Measurements from ENCODE around the gene DPM1. TPM values are rescaled to one million over a fixed set of nuclear protein-coding genes. Genes with fewer than 3 reads are reported as not detected.
"Not testable (repeated sequence)": the region's sequence is repeated elsewhere in the genome, so short reads cannot be mapped to it uniquely, and the experiment has no call there.

Gene DPM1
- total RNA-seq, 1 experiment from 2014 or later = 70.7 TPM

DNA sequence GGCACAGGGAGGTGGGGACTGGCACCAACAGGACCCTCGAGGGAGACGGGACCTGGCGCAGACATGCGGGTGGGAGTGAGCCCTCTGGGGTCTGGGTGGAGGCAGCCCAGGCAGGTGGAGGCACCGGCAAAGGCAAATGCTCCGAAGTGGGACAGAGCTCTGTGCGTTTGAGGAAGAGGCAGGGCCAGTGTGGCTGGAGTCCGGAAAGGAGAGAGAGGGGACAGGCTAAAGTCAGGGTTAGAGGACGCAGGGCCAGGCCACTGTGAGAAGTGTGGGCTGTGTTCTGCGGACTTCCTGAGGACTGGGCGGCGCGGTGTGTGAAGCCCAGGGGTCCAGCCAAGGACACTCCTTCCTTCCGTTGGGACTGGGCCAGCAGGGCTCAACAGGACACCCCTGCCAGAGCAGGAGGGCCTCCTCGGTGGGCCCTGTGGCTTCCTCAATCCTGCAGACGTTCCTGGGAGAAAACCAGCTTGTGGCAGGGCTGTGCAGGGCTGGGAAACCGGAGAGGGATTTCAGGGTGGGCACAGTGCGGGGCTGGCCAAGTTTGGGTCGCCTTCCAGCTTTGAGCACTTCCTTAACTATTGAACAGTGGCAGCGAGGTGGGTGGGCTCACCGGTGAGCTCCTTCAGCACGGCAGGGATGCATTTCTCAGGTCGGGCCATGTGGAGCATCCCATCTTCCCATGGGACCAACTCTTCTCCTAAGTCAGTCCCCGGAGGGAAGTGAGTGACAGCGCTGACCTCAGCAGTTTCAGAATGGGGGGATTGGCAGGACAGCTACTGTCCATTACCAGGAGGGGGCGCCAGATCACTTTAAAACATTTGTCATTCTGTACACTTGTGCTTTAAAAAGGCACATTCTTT, 22.8 kb upstream of the DPM1 start:
- Histone ChIP-seq H3K79me2 (ENCODE audit: low read depth) (no peaks in the 10 kb centered on the region), H3K9me3 (ENCODE audit: insufficient read depth, low read depth) (no peaks in the 10 kb centered on the region), H4K20me1 (ENCODE audit: insufficient read depth) (no peaks in the 10 kb centered on the region), H3K4me3 (no peak overlapping the region), H3K4me1 (replicated peaks; ENCODE audit: insufficient read depth) (peaks cover 7% of the 10 kb centered on the region), H2AFZ (no peak overlapping the region), H3K4me2 (no peak overlapping the region), H3F3A (ENCODE audit: insufficient read depth, low read depth) (peaks cover 14% of the 10 kb centered on the region), H3K9me2 (ENCODE audit: insufficient read depth) (no peaks in the 10 kb centered on the region), H3K27ac (no peak overlapping the region), H3K27me3 (ENCODE audit: insufficient read depth, low read depth) (0 out of 2 replicates have a peak, but pooled peaks cover under 1% of the 10 kb centered on the region), H3K36me3 (ENCODE audit: low read depth) (no peaks in the 10 kb centered on the region)
- BruUV-seq (replicated peaks) = no TSS peak
- ChIA-PET POLR2A (ENCODE audit: unreplicated experiment) (no interaction called here), CTCF (interaction anchor here (0.6 to 1.2 kb wide), 4 partner anchors 11 to 326 kb away, joined by 3 to 4 read pairs (median 3); no protein-coding TSS in a partner anchor)
- intact Hi-C loops (cut with micrococcal nuclease; ENCODE audit: unreplicated experiment) = loop anchor here (5.0 to 10.0 kb wide), 2 partner anchors 186 to 386 kb away; partner anchors contain the start of gene BCAS4
- peak; percentile 45 to 48 for DNase-seq
- TF ChIP-seq, protein P1, sequence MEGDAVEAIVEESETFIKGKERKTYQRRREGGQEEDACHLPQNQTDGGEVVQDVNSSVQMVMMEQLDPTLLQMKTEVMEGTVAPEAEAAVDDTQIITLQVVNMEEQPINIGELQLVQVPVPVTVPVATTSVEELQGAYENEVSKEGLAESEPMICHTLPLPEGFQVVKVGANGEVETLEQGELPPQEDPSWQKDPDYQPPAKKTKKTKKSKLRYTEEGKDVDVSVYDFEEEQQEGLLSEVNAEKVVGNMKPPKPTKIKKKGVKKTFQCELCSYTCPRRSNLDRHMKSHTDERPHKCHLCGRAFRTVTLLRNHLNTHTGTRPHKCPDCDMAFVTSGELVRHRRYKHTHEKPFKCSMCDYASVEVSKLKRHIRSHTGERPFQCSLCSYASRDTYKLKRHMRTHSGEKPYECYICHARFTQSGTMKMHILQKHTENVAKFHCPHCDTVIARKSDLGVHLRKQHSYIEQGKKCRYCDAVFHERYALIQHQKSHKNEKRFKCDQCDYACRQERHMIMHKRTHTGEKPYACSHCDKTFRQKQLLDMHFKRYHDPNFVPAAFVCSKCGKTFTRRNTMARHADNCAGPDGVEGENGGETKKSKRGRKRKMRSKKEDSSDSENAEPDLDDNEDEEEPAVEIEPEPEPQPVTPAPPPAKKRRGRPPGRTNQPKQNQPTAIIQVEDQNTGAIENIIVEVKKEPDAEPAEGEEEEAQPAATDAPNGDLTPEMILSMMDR (conservative IDR thresholded peaks at IDR 0.05) = peak; percentile 95
- no peak for TF ChIP-seq EZH2 (IDR thresholded peaks at IDR 0.05; ENCODE audit: low read depth)

DNA sequence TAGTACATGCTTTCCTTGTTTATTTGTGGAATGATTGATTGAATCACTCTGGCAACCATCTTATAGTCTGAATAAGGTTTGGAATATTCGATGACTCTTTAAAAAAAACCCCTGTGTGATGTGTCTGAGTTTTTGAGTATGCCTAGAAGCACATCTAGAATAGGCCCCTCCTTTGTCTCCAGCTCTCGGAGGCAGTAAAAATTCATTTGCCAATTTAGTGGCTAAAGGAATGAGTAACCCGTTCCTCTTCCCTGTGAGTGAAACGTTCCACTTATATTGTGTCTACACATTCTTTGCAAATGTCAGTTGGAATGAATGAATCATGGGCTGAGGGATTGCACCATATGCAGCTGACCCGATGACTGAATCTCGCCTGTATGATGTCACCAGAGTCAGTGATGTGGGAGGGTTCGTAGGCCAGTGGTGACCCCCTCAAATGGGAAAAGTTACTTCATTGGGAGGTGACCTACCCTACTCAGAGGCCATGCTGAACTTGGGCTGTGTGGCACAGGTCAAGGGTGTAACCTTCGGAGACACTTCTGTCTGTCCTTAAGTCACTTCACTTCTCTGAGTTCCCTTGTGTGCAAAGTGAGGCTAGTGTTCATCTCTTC, 21.8 kb upstream of the DPM1 start:
- BruUV-seq (replicated peaks) = no TSS peak
- Histone ChIP-seq H3K4me1 (replicated peaks; ENCODE audit: insufficient read depth) (peaks cover 7% of the 10 kb centered on the region), H3K9me3 (ENCODE audit: insufficient read depth, low read depth) (no peaks in the 10 kb centered on the region), H3F3A (ENCODE audit: insufficient read depth, low read depth) (peaks cover 14% of the 10 kb centered on the region), H3K4me2 (0 out of 2 replicates have a peak overlapping the region, but pooled peaks have one; percentile 10), H3K27me3 (ENCODE audit: insufficient read depth, low read depth) (peaks cover 6% of the 10 kb centered on the region; the same call in 1 of the 2 replicates), H4K20me1 (ENCODE audit: insufficient read depth) (no peaks in the 10 kb centered on the region), H2AFZ (no peak overlapping the region), H3K79me2 (ENCODE audit: low read depth) (no peaks in the 10 kb centered on the region), H3K36me3 (ENCODE audit: low read depth) (no peaks in the 10 kb centered on the region), H3K4me3 (no peak overlapping the region), H3K9me2 (ENCODE audit: insufficient read depth) (no peaks in the 10 kb centered on the region), H3K27ac (0 out of 2 replicates have a peak overlapping the region, but pooled peaks have one; percentile 25)
- peak; percentile 43 to 93 for DNase-seq
- ChIA-PET POLR2A (ENCODE audit: unreplicated experiment) (no interaction called here), CTCF (no interaction called here)
- TF ChIP-seq, protein P1 (conservative IDR thresholded peaks at IDR 0.05) = no peak
- no peak for TF ChIP-seq EZH2 (IDR thresholded peaks at IDR 0.05; ENCODE audit: low read depth)
- intact Hi-C loops (cut with micrococcal nuclease; ENCODE audit: unreplicated experiment) = loop anchor here (5.0 to 10.0 kb wide), 2 partner anchors 185 to 387 kb away; partner anchors contain the start of gene BCAS4

DNA sequence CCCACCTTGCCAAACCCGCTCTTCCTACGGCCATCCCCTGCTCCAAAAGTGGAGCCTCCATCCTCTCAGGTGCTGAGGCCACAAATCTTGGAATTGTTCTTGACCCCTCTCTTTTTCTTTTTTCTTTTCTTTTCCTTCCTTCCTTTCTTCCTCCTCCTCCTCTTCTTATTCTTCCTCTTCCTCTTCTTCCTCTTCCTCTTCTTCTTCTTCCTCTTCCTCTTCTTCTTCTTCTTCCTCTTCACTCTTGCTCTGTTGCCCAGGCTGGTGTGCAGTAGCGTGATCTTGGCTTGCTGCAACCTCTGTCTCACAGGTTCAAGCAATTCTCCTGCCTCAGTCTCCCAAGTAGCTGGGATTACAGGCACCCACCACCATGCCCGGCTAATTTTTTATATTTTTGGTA, 20.2 kb upstream of the DPM1 start:
- H4K20me1 ChIP-seq (ENCODE audit: insufficient read depth); H3K27me3 ChIP-seq (ENCODE audit: insufficient read depth, low read depth); H3K9me2 ChIP-seq (ENCODE audit: insufficient read depth); CTCF ChIA-PET; BruUV-seq (replicated peaks); H3K27ac ChIP-seq; H3K4me2 ChIP-seq; H3K36me3 ChIP-seq (ENCODE audit: low read depth); H3K79me2 ChIP-seq (ENCODE audit: low read depth); H3K9me3 ChIP-seq (ENCODE audit: insufficient read depth, low read depth); H3K4me3 ChIP-seq; H3K4me1 ChIP-seq (replicated peaks; ENCODE audit: insufficient read depth); intact Hi-C loops (cut with micrococcal nuclease; ENCODE audit: unreplicated experiment); H2AFZ ChIP-seq; POLR2A ChIA-PET (ENCODE audit: unreplicated experiment); DNase-seq: not testable (repeated sequence)
- peaks cover 14% of the 10 kb centered on the region for H3F3A ChIP-seq (ENCODE audit: insufficient read depth, low read depth)

Measured in PC-9 (cell line).